GM19025 (cell line): ENCODE results near the gene UGT1A4.
"Not testable (repeated sequence)": the region's sequence is repeated elsewhere in the genome, so short reads cannot be mapped to it uniquely, and the experiment has no call there.

Source experiments
- ATAC-seq: cut with Tn5 transposase; IDR thresholded peaks from one replicate; pipeline ENCODE4 v1.9.1; 2021; ENCODE audit warnings: mild to moderate bottlenecking, low read depth, moderate library complexity; ENCODE audit not compliant: unreplicated experiment

The UGT1A4 gene

GRCh38 chr2:233699424-233700027, 19.0 kb upstream of the UGT1A4 start:
- ATAC-seq: no peak

GRCh38 chr2:233700028-233700635, 18.4 kb upstream of the UGT1A4 start:
- ATAC-seq: no peak

GRCh38 chr2:233700842-233701241, 17.7 kb upstream of the UGT1A4 start:
- not testable (repeated sequence) for ATAC-seq

- ATAC-seq: no peak
Observed at GRCh38 chr2:233702238-233702637, 16.3 kb upstream of the UGT1A4 start.

GRCh38 chr2:233705911-233706506, 12.5 kb upstream of the UGT1A4 start:
- ATAC-seq: no peak

GRCh38 chr2:233706720-233707119, 11.8 kb upstream of the UGT1A4 start:
- no peak for ATAC-seq

- ATAC-seq: no peak
Observed at GRCh38 chr2:233707940-233708644, 10.4 kb upstream of the UGT1A4 start.

GRCh38 chr2:233708942-233709341, 9.6 kb upstream of the UGT1A4 start:
- no peak for ATAC-seq

- ATAC-seq: peak; percentile 53
Observed at GRCh38 chr2:233711312-233712008, 7.1 kb upstream of the UGT1A4 start.

- no peak for ATAC-seq
Observed at GRCh38 chr2:233712611-233713261, 5.8 kb upstream of the UGT1A4 start, which contains the start of gene UGT1A5. TSS of gene UGT1A5 (plus strand) at chr2:233712907. CDS start at chr2:233712992, 85 bp downstream.

GRCh38 chr2:233713262-233713615, 5.3 kb upstream of the UGT1A4 start:
- ATAC-seq: no peak

- ATAC-seq: no peak
Observed at GRCh38 chr2:233714121-233714520, 4.4 kb upstream of the UGT1A4 start.

GRCh38 chr2:233728723-233729301, 10.3 kb downstream of the UGT1A4 start, which contains the start of gene UGT1A3:
TSS of gene UGT1A3 (plus strand) at chr2:233729042. CDS start at chr2:233729127, 85 bp downstream.
- ATAC-seq: no peak

GRCh38 chr2:233736868-233737653, 18.5 kb downstream of the UGT1A4 start:
- not testable (repeated sequence) for ATAC-seq

GRCh38 chr2:233740870-233741269, 22.3 kb downstream of the UGT1A4 start:
- ATAC-seq: no peak

- ATAC-seq: no peak
Observed at GRCh38 chr2:233743464-233744259, 25.1 kb downstream of the UGT1A4 start.

- no peak for ATAC-seq
Observed at GRCh38 chr2:233745073-233745755, 26.7 kb downstream of the UGT1A4 start.

- not testable (repeated sequence) for ATAC-seq
Observed at GRCh38 chr2:233745838-233746237, 27.3 kb downstream of the UGT1A4 start.
